ENCODE data around the gene ZBTB40.

DNA sequence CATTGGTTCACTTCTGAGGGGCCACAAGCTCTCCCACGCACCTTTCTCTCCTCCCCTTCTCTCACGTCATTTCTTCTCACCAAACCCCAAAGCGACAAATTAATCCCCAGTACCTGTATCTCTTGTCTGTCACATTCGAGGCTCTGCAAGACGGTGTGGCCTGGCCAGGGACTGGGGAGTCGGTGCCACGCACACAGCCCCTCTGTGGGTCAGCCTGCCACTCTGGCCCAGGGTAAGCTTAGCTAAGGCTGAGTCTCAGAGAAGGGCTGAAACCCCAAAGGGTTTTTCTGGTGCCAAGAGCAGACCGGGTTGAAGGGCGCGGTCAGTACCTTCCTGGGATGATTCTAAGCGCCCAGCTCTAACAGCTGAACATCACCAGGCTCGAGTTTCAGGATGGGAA lies 34.2 kb upstream of the ZBTB40 start:
- TF ChIP-seq, protein P1, sequence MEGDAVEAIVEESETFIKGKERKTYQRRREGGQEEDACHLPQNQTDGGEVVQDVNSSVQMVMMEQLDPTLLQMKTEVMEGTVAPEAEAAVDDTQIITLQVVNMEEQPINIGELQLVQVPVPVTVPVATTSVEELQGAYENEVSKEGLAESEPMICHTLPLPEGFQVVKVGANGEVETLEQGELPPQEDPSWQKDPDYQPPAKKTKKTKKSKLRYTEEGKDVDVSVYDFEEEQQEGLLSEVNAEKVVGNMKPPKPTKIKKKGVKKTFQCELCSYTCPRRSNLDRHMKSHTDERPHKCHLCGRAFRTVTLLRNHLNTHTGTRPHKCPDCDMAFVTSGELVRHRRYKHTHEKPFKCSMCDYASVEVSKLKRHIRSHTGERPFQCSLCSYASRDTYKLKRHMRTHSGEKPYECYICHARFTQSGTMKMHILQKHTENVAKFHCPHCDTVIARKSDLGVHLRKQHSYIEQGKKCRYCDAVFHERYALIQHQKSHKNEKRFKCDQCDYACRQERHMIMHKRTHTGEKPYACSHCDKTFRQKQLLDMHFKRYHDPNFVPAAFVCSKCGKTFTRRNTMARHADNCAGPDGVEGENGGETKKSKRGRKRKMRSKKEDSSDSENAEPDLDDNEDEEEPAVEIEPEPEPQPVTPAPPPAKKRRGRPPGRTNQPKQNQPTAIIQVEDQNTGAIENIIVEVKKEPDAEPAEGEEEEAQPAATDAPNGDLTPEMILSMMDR (IDR thresholded peaks at IDR 0.05; ENCODE audit: poor library complexity) = no peak
- TF ChIP-seq EZH2phosphoT487 (IDR thresholded peaks at IDR 0.05; ENCODE audit: low read depth, severe bottlenecking, unreplicated experiment) = no peak
- no peak for TF ChIP-seq EZH2 (IDR thresholded peaks at IDR 0.05; ENCODE audit: borderline replicate concordance)

Data from hepatocyte (in vitro differentiated cells).